H1 (cell line): ENCODE results near the gene RASAL2. TPM values are rescaled to one million over a fixed set of nuclear protein-coding genes. Genes with fewer than 3 reads are reported as not detected.

Experiments
- CTCF ChIA-PET: fragments of 300-600 bp; sonication (Branson Sonifier 250); formaldehyde crosslinking; loops from one replicate; lab custom pipeline; 2021; ENCODE audit not compliant: partially characterized antibody; lab: Charles Lee
- POLR2A ChIA-PET: fragments of 300-600 bp; sonication (Branson Sonifier 250); formaldehyde crosslinking; loops from one replicate; lab custom pipeline; 2021; ENCODE audit warnings: inconsistent platforms; ENCODE audit not compliant: partially characterized antibody; lab: Charles Lee
- DNase-seq, 2 experiments: peaks; one replicate each; pipeline versions ENCODE4 v3.0.0 to v3.0.0-alpha.2; 2010 to 2022; ENCODE audit warnings: low spot score in 2 of 2, low read depth in 1 of 2, mixed read lengths in 1 of 2
- FAIRE-seq: peaks from 2 replicates; lab custom pipeline; 2011; peaks lifted over from hg19 to GRCh38; lab: Jason Lieb, UNC
- H2AFZ ChIP-seq: 2 replicates; pipeline ENCODE4 v1.8.1; 2012; ENCODE audit warnings: low read length, inconsistent platforms
- H2AK5ac ChIP-seq: 2 replicates; pipeline ENCODE4 v1.6.1; 2013; ENCODE audit warnings: low read depth, low read length
- H2BK120ac ChIP-seq: replicated peaks from 2 replicates; pipeline ENCODE3; 2013; ENCODE audit warnings: low read depth, low read length, inconsistent platforms
- H2BK12ac ChIP-seq: 2 replicates; pipeline ENCODE4 v1.6.1; 2013; ENCODE audit warnings: low read depth, low read length
- H2BK15ac ChIP-seq: 2 replicates; pipeline ENCODE4 v1.6.1; 2013; ENCODE audit warnings: low read length
- H2BK20ac ChIP-seq: 2 replicates; pipeline ENCODE4 v1.6.1; 2013; ENCODE audit warnings: low read length
- H2BK5ac ChIP-seq: 2 replicates; pipeline ENCODE4 v1.6.1; 2013; ENCODE audit warnings: low read depth, low read length
- H3K14ac ChIP-seq: 2 replicates; pipeline ENCODE4 v1.6.1; 2013; ENCODE audit warnings: inconsistent platforms; ENCODE audit not compliant: insufficient read length
- H3K18ac ChIP-seq: 2 replicates; pipeline ENCODE4 v1.6.1; 2013; ENCODE audit warnings: low read length; ENCODE audit errors: extremely low read depth
- H3K23ac ChIP-seq: 2 replicates; pipeline ENCODE4 v1.6.1; 2013; ENCODE audit warnings: inconsistent platforms; ENCODE audit not compliant: insufficient read length
- H3K23me2 ChIP-seq: 2 replicates; pipeline ENCODE4 v1.6.1; 2013; ENCODE audit warnings: low read depth, low read length
- H3K27ac ChIP-seq: 2 replicates; pipeline ENCODE4 v1.6.1; 2011; ENCODE audit warnings: low read depth, low read length, inconsistent platforms
- H3K27me3 ChIP-seq, 4 experiments: replicated peaks in 1 of 4; 1 replicate in 1 of 4; 2 replicates in 3 of 4; pipeline versions ENCODE4 v1.6.1 to v1.8.1; 2011 to 2013; ENCODE audit warnings: low read length in 3 of 4, mild to moderate bottlenecking in 3 of 4, inconsistent platforms in 2 of 4, mixed read lengths in 2 of 4, moderate library complexity in 1 of 4; ENCODE audit not compliant: control insufficient read depth in 3 of 4, insufficient read depth in 3 of 4; ENCODE audit errors: extremely low read depth in 1 of 4
- H3K36me3 ChIP-seq, 4 experiments: 2 replicates each; pipeline versions ENCODE4 v1.6.1 to v1.8.1; 2011 to 2013; ENCODE audit warnings: mild to moderate bottlenecking in 4 of 4, low read length in 3 of 4, moderate library complexity in 2 of 4, control low read depth in 1 of 4, inconsistent platforms in 1 of 4; ENCODE audit not compliant: insufficient read depth in 4 of 4, control insufficient read depth in 2 of 4
- H3K4ac ChIP-seq: replicated peaks from 2 replicates; pipeline ENCODE3; 2013; ENCODE audit warnings: low read length, low read depth, mixed read lengths, inconsistent platforms; ENCODE audit not compliant: insufficient read length
- H3K4me1 ChIP-seq, 4 experiments: replicated peaks in 1 of 4; 1 replicate in 1 of 4; 2 replicates in 3 of 4; pipeline versions ENCODE4 v1.6.1 to v1.8.1; 2011 to 2013; ENCODE audit warnings: low read length in 3 of 4, inconsistent platforms in 2 of 4, mixed read lengths in 1 of 4; ENCODE audit not compliant: insufficient read depth in 4 of 4, control insufficient read depth in 3 of 4
- H3K4me2 ChIP-seq, 2 experiments: 2 replicates each; pipeline versions ENCODE4 v1.6.1 to v1.8.1; 2011 to 2013; ENCODE audit warnings: low read depth in 2 of 2, low read length in 2 of 2, control low read depth in 1 of 2, inconsistent platforms in 1 of 2, mild to moderate bottlenecking in 1 of 2; ENCODE audit not compliant: insufficient read depth in 1 of 2
- H3K4me3 ChIP-seq, 4 experiments: fragments of 200-600, 300-600 bp in 1 of 4; sonication (generic), shearing (Covaris generic), sonication (Bioruptor Twin) in 1 of 4; 2 replicates each; pipeline versions ENCODE4 v1.5.1 to v1.8.1; 2011 to 2016; ENCODE audit warnings: low read length in 4 of 4, low read depth in 3 of 4, control low read depth in 2 of 4, inconsistent platforms in 2 of 4, mild to moderate bottlenecking in 2 of 4, mixed read lengths in 1 of 4, moderate library complexity in 1 of 4; ENCODE audit not compliant: insufficient read depth in 2 of 4; ENCODE audit errors: extremely low read depth in 1 of 4
- H3K56ac ChIP-seq: replicated peaks from 2 replicates; pipeline ENCODE3; 2013; ENCODE audit warnings: low read depth, mild to moderate bottlenecking, mixed read lengths, low read length, inconsistent platforms; ENCODE audit not compliant: insufficient read length
- H3K79me1 ChIP-seq: 2 replicates; pipeline ENCODE4 v1.6.1; 2013; ENCODE audit warnings: low read depth, low read length, control low read depth
- H3K79me2 ChIP-seq, 2 experiments: 2 replicates each; pipeline versions ENCODE4 v1.6.1 to v1.8.1; 2012 to 2013; ENCODE audit warnings: low read length in 2 of 2, mild to moderate bottlenecking in 2 of 2, inconsistent platforms in 1 of 2; ENCODE audit not compliant: insufficient read depth in 2 of 2, control insufficient read depth in 1 of 2
- H3K9ac ChIP-seq, 4 experiments: replicated peaks in 1 of 4; 1 replicate in 1 of 4; 2 replicates in 3 of 4; pipeline versions ENCODE4 v1.6.1 to v1.8.1; 2011 to 2013; ENCODE audit warnings: low read depth in 3 of 4, low read length in 3 of 4, control low read depth in 2 of 4, mild to moderate bottlenecking in 2 of 4, moderate library complexity in 2 of 4, inconsistent platforms in 1 of 4; ENCODE audit errors: extremely low read depth in 1 of 4
- H3K9me3 ChIP-seq, 2 experiments: 2 replicates each; pipeline versions ENCODE4 v1.6.1 to v1.8.1; 2012 to 2013; ENCODE audit warnings: mild to moderate bottlenecking in 2 of 2, moderate library complexity in 2 of 2, control low read depth in 1 of 2, inconsistent platforms in 1 of 2, low read depth in 1 of 2, low read length in 1 of 2, mixed read lengths in 1 of 2; ENCODE audit not compliant: insufficient read depth in 2 of 2
- H4K20me1 ChIP-seq, 2 experiments: replicated peaks in 1 of 2; 2 replicates each; pipeline versions ENCODE3 to v1.8.1; 2011 to 2013; ENCODE audit warnings: inconsistent platforms in 2 of 2, low read length in 2 of 2, mild to moderate bottlenecking in 1 of 2; ENCODE audit not compliant: insufficient read depth in 2 of 2, control insufficient read depth in 1 of 2
- H4K5ac ChIP-seq: 2 replicates; pipeline ENCODE4 v1.6.1; 2013; ENCODE audit warnings: low read length, low read depth, mixed read lengths, inconsistent platforms; ENCODE audit not compliant: insufficient read length
- H4K8ac ChIP-seq: 2 replicates; pipeline ENCODE4 v1.8.0; 2013; ENCODE audit warnings: mild to moderate bottlenecking, moderate library complexity, low read length, inconsistent platforms; ENCODE audit not compliant: insufficient read depth; ENCODE audit errors: extremely low read depth
- H4K91ac ChIP-seq: replicated peaks from 2 replicates; pipeline ENCODE3; 2013; ENCODE audit warnings: low read length, mixed read lengths, inconsistent platforms; ENCODE audit not compliant: insufficient read length
- BACH1 ChIP-seq: IDR thresholded peaks from 2 replicates; pipeline ENCODE4 v1.6.1; 2012; ENCODE audit warnings: low read length, improper control_type of control experiment
- EGR1 ChIP-seq: IDR thresholded peaks from 2 replicates; pipeline ENCODE4 v1.6.1; 2011; ENCODE audit warnings: low read depth, low read length, borderline replicate concordance
- MAFK ChIP-seq: IDR thresholded peaks from 2 replicates; pipeline ENCODE4 v1.6.1; 2012; ENCODE audit warnings: low read depth, mild to moderate bottlenecking, improper control_type of control experiment, low read length
- POLR2AphosphoS5 ChIP-seq: IDR thresholded peaks from 2 replicates; pipeline ENCODE4 v1.6.1; 2011; ENCODE audit warnings: low read depth, low read length
- SIRT6 ChIP-seq: IDR thresholded peaks from one replicate; pipeline ENCODE4 v1.7.1; 2012; ENCODE audit warnings: low read length, inconsistent platforms
- YY1 ChIP-seq: IDR thresholded peaks from 2 replicates; pipeline ENCODE4 v1.6.1; 2011; ENCODE audit warnings: low read depth, mild to moderate bottlenecking, low read length
- polyA plus RNA-seq, 7 experiments: library from polyadenylated mRNA; depleted of rRNA in 3 of 7; stranded (reverse) in 5 of 7; unstranded in 2 of 7; fragments of >200 nt in 5 of 7; fragments of 200-250 nt in 2 of 7; gene quantifications; 1 replicate in 5 of 7; 2 replicates in 1 of 7; 4 replicates in 1 of 7; pipeline versions ENCODE4 v1.2.1 to v1.2.3, GENCODE V29; 2011 to 2013; ENCODE audit warnings: missing spikeins in 2 of 7, mixed read lengths in 2 of 7
- total RNA-seq: library from RNA; stranded (reverse); fragmentation: NEBNext Ultra II Directional; extraction: Animal tissue kit (Norgen Biotek cat#: 25700); gene quantifications from 2 replicates; pipeline ENCODE4 v1.2.1, GENCODE V29; 2021
- TF ChIP-seq, protein P1 (sequence below): IDR thresholded peaks from 2 replicates; pipeline ENCODE4 v1.6.1; 2012; ENCODE audit warnings: inconsistent platforms

RASAL2 gene
- total and polyA plus RNA-seq, 2 of the 8 experiments (the other 6 are each of a cell fraction or from before 2014, with no cell fraction given) = 15.9 to 32.5 TPM

DNA sequence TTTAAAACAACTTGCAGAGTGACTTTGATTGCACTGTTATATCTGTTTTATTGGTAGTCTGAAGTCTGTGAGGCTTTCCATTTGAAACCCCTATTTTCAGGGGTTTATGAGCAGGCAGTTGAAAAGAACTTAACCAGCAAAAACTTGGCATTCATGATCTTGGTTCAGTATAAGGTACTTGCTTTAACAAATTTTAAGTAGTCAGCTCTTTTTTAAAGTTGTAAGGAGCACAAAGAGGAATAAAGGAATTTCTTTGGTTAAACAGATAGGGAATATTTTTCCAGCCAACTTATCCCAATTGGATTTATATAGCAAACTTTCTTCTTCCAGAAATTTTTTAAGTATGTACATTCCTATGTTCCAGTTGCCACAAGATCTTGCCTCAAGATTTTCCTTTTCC is 138.2 kb downstream of the RASAL2 start:
- Histone ChIP-seq H4K20me1 (no peaks in the 10 kb centered on the region), H3K4ac (no peak overlapping the region), H2BK5ac (no peak overlapping the region), H3K14ac (no peak overlapping the region), H3K23ac (no peak overlapping the region), H3K4me2 (no peak overlapping the region), H3K18ac (no peak overlapping the region), H4K91ac (no peak overlapping the region), H3K4me1 (no peaks in the 10 kb centered on the region), H3K9me3 (no peaks in the 10 kb centered on the region), H2AK5ac (no peak overlapping the region), H2AFZ (no peak overlapping the region), H4K5ac (no peak overlapping the region), H2BK12ac (no peak overlapping the region), H3K23me2 (peaks cover 1% of the 10 kb centered on the region; the same call in 1 of the 2 replicates), H2BK120ac (no peak overlapping the region), H2BK20ac (no peak overlapping the region), H3K79me1 (no peaks in the 10 kb centered on the region), H2BK15ac (no peak overlapping the region), H3K9ac (no peak overlapping the region), H3K4me3 (no peak overlapping the region), H3K79me2 (peaks cover 0 to 41% of the 10 kb centered on the region in 2 experiments; a peak in 2 of 4 replicates), H3K56ac (no peak overlapping the region), H3K27ac (no peak overlapping the region), H3K27me3 (no peaks in the 10 kb centered on the region), H3K36me3 (no peaks in the 10 kb centered on the region), H4K8ac (no peak overlapping the region)
- FAIRE-seq (no peak), DNase-seq (no peak)
- ChIA-PET CTCF (no interaction called here), POLR2A (no interaction called here)
- TF ChIP-seq EGR1 (no peak), SIRT6 (no peak), YY1 (no peak), POLR2AphosphoS5 (no peak), BACH1 (no peak), MAFK (no peak)
- TF ChIP-seq, protein P1, sequence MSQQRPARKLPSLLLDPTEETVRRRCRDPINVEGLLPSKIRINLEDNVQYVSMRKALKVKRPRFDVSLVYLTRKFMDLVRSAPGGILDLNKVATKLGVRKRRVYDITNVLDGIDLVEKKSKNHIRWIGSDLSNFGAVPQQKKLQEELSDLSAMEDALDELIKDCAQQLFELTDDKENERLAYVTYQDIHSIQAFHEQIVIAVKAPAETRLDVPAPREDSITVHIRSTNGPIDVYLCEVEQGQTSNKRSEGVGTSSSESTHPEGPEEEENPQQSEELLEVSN = no peak
